Peyer's patch (tissue), 4 donors: ENCODE results near the gene TREM2.

Experiments used
- POLR2A ChIP-seq, 2 donors: fragments of 450-650 bp; IDR thresholded peaks; one replicate each; pipeline ENCODE4 v1.5.1; 2017; ENCODE audit warnings: antibody characterized with exemption in 2 of 2, mild to moderate bottlenecking in 2 of 2, moderate library complexity in 2 of 2
- TF ChIP-seq, protein P1 (sequence below), 6 experiments: fragments of 450-650 bp in 4 of 6; fragments of 200-600 bp in 2 of 6; sonication (generic) in 1 of 6; IDR thresholded peaks; one replicate each; pipeline ENCODE4 v1.5.1; 2017 to 2019; ENCODE audit warnings: antibody characterized with exemption in 6 of 6, mild to moderate bottlenecking in 3 of 6, moderate library complexity in 1 of 6

DNA sequence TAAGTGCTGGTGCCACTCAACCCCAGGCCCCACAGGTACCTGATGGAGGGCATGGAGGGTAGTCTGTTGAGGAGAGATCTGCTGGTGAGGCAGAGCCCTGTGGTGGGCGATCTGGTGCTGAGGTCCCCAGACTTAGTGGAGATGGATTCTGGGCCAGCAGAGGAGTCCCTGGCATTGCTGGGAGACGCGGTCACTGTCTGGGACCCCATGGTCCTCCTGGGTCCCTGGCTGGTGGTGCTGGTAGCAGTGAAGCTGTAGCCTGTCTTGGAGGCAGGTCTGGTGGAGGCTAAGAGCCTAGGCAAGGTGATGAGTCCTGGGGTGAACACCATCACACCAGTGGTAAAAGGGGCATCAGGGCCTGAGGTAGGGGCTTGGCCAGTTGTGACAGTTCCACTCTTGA is 31.5 kb upstream of the TREM2 start:
- TF ChIP-seq, protein P1, sequence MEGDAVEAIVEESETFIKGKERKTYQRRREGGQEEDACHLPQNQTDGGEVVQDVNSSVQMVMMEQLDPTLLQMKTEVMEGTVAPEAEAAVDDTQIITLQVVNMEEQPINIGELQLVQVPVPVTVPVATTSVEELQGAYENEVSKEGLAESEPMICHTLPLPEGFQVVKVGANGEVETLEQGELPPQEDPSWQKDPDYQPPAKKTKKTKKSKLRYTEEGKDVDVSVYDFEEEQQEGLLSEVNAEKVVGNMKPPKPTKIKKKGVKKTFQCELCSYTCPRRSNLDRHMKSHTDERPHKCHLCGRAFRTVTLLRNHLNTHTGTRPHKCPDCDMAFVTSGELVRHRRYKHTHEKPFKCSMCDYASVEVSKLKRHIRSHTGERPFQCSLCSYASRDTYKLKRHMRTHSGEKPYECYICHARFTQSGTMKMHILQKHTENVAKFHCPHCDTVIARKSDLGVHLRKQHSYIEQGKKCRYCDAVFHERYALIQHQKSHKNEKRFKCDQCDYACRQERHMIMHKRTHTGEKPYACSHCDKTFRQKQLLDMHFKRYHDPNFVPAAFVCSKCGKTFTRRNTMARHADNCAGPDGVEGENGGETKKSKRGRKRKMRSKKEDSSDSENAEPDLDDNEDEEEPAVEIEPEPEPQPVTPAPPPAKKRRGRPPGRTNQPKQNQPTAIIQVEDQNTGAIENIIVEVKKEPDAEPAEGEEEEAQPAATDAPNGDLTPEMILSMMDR (IDR thresholded peaks at IDR 0.05), result no peak
- TF ChIP-seq POLR2A (IDR thresholded peaks at IDR 0.05), result no peak
